NCI-H524 treated with DMSO at 0.1 percent for 48 hours (cell line): Measurements from ENCODE around the gene CHRNB2.

Experiments
- DNase-seq: peaks from one replicate; lab custom pipeline; 2025; lab: John Stamatoyannopoulos, UW

CHRNB2 gene

GRCh38 chr1:154553056-154554030, 14.2 kb upstream of the CHRNB2 start:
- DNase-seq = no peak

GRCh38 chr1:154556422-154556821, 11.2 kb upstream of the CHRNB2 start:
- no peak for DNase-seq

DNA sequence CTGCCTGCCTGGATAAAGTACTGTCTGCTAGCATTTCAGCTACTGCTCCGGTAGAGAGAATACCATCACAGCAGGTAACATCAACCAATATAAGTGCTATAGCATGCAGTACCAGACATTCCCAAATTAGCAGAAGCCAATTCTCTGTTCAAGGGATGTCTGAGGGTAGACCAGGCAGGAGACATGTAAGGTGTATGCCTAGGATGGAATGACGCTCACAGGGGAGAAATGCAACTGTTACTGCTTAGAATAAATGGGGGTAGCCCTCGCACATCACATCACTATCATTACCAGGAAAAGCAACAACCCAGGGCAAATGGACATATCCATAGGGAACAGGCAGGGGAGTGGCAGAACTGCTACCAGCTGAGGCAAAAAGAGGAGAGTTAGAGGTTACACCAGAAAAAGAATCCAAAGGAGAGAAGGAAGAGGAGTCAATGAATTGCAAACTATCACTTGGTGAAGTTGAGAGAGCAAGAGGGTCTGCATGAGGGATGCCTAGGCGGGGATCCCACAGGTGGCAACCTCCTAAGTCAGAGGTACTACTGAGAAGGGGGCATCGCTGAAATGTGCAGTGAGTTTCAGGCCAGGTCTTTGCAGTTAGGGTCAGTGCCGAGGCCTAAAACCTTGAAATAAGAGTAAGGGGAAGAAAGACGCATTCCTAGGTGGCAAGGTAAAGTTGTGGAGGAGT, 10.2 kb upstream of the CHRNB2 start:
- DNase-seq = no peak

- no peak for DNase-seq
These were observed 9.4 kb upstream of the CHRNB2 start, which contains the start of gene UBE2Q1 for GRCh38 chr1:154557939-154558719. TSS of gene UBE2Q1 (minus strand) at chr1:154558662. CDS start at chr1:154558553, 109 bp downstream.

DNA sequence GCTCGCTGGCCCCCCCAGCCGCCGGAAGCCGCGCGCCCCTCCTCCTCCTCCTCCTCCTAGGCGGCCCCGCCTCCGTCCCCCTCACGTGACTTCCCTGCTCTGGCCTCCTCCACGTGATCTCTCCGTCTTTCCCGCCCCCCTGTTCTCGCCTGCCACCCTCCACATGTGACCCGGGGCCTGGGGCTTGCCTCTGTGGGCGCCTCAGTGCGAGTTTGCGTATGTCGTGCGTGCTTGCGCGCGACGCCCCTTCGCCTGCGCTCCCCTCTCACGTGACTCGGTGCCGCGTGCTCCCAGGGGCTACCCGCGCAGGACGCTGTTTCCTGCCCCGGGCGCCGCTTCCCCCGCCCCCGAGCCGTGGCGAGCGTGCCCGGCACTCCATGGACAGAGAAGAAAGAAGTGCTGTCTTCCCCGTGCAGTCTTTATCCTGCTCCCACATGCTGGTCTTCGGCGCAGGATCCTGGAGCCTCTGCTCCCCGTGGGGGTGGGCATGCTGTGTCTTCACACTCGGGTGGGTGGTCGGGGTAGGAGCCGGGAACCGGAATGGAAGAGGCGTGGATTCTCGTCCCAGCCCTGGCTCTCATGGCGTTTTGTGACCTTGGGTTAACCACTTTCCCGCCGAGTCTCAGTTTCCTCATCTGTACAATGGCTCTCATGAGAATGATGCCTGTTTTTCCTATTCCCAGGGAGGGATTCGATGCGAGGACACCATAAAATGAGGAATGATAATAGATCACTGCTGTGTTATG, 8.7 kb upstream of the CHRNB2 start:
- DNase-seq = peak; percentile 85

- DNase-seq = peak; percentile 60
These were observed 8.0 kb upstream of the CHRNB2 start for GRCh38 chr1:154559466-154560044.

DNA sequence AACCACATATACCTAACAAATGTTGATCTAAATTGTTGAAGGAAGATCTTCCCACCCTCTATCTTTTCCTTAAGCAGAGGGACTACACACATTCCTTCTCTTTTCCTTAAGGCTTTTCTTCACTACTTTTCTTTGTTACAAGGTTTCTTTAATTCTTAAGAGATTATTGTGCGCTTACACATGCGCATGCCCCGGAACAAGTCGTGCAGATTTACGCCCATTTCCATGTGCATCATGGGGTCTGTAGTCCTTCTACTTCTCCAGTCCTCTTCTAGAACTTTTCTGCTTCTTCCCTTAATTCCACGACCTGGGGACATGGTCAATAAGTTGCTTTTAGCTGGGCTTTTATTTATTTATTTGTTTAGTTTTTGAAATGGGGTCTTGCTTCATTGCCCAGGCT, 1.7 kb upstream of the CHRNB2 start:
- no peak for DNase-seq

GRCh38 chr1:154568157-154568815, 708 bp downstream of the CHRNB2 start:
- no peak for DNase-seq

- DNase-seq = no peak
These were observed 3.8 kb downstream of the CHRNB2 start for GRCh38 chr1:154571244-154571963.

GRCh38 chr1:154571964-154572288, 4.3 kb downstream of the CHRNB2 start:
- no peak for DNase-seq

GRCh38 chr1:154572468-154573167, 5.0 kb downstream of the CHRNB2 start:
- no peak for DNase-seq

DNA sequence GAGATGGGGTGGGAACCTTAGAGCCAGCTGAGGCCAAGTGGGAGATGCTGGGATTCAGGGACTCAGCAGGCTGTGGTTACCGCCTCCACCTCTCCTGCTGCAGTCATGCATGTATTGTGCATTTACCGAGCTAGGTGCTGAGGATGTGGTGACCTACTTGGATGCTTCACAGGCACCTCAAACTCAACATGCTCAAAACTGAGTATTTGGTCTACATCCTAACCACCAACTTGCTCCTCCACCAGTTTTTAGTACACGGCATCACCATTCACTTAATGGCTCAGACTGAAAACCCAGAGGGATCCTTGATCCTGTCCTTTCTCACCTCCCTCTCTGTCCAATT, 5.6 kb downstream of the CHRNB2 start:
- no peak for DNase-seq

DNA sequence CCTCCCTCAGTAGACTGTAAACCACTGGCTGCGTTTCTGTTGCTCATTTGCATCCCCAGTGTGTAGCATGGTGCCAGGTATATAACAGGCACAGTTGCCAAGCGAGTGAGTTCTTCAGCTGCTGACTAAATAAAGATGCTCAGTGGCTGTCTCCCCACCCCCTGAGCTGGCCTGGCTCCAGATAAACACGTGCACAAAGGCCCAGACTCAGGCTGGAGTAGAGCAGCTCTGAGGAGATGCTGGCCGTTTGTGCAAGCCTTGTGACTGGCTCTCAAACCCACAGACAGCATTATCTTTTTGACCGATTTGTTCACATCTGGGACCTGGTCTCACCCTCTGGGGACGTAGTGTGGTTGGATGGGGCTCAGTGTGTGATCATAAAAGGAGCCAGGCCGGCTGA, 7.1 kb downstream of the CHRNB2 start:
- no peak for DNase-seq

- DNase-seq = no peak
These were observed 7.8 kb downstream of the CHRNB2 start for GRCh38 chr1:154575147-154575927.

- DNase-seq = no peak
These were observed 8.5 kb downstream of the CHRNB2 start for GRCh38 chr1:154575951-154576566.

- no peak for DNase-seq
These were observed 9.9 kb downstream of the CHRNB2 start for GRCh38 chr1:154577346-154578057.

- no peak for DNase-seq
These were observed 10.5 kb downstream of the CHRNB2 start for GRCh38 chr1:154578058-154578418.

DNA sequence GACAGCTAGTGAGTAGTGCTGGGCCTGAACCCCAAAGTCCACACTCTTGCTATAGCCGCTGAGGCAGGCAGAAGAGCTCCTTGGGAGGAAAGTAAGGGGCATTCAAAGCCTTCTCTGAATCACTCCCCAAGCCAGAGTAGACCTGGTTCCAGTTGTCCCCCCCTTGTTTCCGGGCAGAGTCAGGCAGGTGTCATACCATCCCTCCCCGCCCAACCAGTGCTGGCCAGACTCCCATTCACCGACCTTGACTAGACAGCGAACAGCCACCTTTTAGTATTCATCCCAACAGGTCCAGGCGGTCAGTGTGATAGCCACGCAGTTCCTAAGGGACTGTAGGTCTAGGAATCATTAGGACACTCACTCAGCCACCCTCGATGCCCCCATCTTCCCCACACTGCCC, 11.8 kb downstream of the CHRNB2 start:
- DNase-seq = no peak
